Uterus (tissue), 4 donors: Measurements from ENCODE around the gene TSSK2. TPM values are rescaled to one million over a fixed set of nuclear protein-coding genes. Genes with fewer than 3 reads are reported as not detected.

Source experiments
- DNase-seq, 2 donors: peaks; one replicate each; pipeline ENCODE4 v3.0.0-alpha.2; 2019 to 2020
- H3K27ac ChIP-seq, 2 donors: fragments of 200-600 bp; sonication (generic); 1 replicate in 1 of 2; 2 replicates in 1 of 2; pipeline ENCODE4 v1.5.1; 2016 to 2018
- H3K27me3 ChIP-seq, 2 donors: fragments of 200-600 bp; sonication (generic); one replicate each; pipeline ENCODE4 v1.5.1; 2018 to 2019; ENCODE audit warnings: control low read depth in 1 of 2
- H3K36me3 ChIP-seq, 2 donors: fragments of 200-600 bp; sonication (generic); one replicate each; pipeline ENCODE4 v1.5.1; 2019; ENCODE audit warnings: control low read depth in 1 of 2
- H3K4me1 ChIP-seq, 2 donors: fragments of 200-600 bp; sonication (generic); one replicate each; pipeline ENCODE4 v1.5.1; 2018 to 2019; ENCODE audit warnings: control low read depth in 1 of 2
- H3K4me3 ChIP-seq, 2 donors: fragments of 200-600 bp; sonication (generic); 1 replicate in 1 of 2; 2 replicates in 1 of 2; pipeline ENCODE4 v1.5.1; 2018 to 2019; ENCODE audit warnings: mild to moderate bottlenecking in 1 of 2
- H3K9me3 ChIP-seq, 2 donors: fragments of 200-600 bp; sonication (generic); one replicate each; pipeline ENCODE4 v1.5.1; 2019; ENCODE audit warnings: control low read depth in 1 of 2
- POLR2A ChIP-seq, 2 donors: fragments of 450-650 bp; IDR thresholded peaks; one replicate each; pipeline ENCODE4 v1.6.1; 2016; ENCODE audit warnings: antibody characterized with exemption in 2 of 2, mild to moderate bottlenecking in 1 of 2, moderate library complexity in 1 of 2
- intact Hi-C: fragments of 100-400 bp; cut with DNase I; formaldehyde crosslinking; loops from one replicate; pipeline ENCODE4 v1.15.1; 2023; ENCODE audit warnings: low total_unique reads
- total RNA-seq, 4 donors: library from RNA; depleted of rRNA in 3 of 4; stranded (reverse); fragments of >200 nt in 3 of 4; gene quantifications; one replicate each; pipeline versions ENCODE4 v1.1.0 to v1.2.4, GENCODE V29; 2014 to 2023
- TF ChIP-seq, protein P1 (sequence below), 4 experiments: fragments of 200-600 bp in 2 of 4; fragments of 450-650 bp in 2 of 4; sonication (generic) in 2 of 4; IDR thresholded peaks; one replicate each; pipeline ENCODE4 v1.5.1; 2016 to 2019; ENCODE audit warnings: antibody characterized with exemption in 4 of 4, mild to moderate bottlenecking in 2 of 4, moderate library complexity in 1 of 4
- donor health status: DM: yes; HTN: yes; CAD: no.

The TSSK2 gene
- total RNA-seq, 4 donors from 2014 or later, result 0.30 TPM; not detected in 3

DNA sequence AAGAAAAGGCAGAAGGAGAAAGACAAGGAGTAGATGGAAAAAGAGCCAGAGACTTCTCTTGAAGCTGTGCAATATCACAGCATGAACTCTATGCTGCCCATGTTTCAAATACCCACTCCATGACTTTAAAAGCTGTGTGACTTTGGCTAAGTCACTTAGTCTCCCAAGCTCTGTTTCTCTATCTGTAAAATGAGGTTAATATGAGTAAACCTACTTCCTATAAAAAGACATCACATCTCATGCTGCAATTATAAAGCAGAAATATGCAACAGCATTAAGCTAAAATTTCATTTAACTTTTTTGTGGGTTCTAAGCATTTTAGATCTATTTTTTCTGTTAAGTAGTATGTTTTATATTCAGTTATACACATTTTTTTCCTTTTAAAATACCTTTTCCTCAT lies 20.5 kb upstream of the TSSK2 start:
- Histone ChIP-seq H3K9me3 (no peaks in the 10 kb centered on the region), H3K4me1 (peaks cover 0 to 12% of the 10 kb centered on the region in 2 donors), H3K27me3 (no peaks in the 10 kb centered on the region), H3K36me3 (no peaks in the 10 kb centered on the region), H3K27ac (no peak overlapping the region), H3K4me3 (no peak overlapping the region)
- intact Hi-C loops, result no loop called here
- TF ChIP-seq, protein P1, sequence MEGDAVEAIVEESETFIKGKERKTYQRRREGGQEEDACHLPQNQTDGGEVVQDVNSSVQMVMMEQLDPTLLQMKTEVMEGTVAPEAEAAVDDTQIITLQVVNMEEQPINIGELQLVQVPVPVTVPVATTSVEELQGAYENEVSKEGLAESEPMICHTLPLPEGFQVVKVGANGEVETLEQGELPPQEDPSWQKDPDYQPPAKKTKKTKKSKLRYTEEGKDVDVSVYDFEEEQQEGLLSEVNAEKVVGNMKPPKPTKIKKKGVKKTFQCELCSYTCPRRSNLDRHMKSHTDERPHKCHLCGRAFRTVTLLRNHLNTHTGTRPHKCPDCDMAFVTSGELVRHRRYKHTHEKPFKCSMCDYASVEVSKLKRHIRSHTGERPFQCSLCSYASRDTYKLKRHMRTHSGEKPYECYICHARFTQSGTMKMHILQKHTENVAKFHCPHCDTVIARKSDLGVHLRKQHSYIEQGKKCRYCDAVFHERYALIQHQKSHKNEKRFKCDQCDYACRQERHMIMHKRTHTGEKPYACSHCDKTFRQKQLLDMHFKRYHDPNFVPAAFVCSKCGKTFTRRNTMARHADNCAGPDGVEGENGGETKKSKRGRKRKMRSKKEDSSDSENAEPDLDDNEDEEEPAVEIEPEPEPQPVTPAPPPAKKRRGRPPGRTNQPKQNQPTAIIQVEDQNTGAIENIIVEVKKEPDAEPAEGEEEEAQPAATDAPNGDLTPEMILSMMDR (IDR thresholded peaks at IDR 0.05), result no peak
- TF ChIP-seq POLR2A (IDR thresholded peaks at IDR 0.05), result no peak
- no peak for DNase-seq

DNA sequence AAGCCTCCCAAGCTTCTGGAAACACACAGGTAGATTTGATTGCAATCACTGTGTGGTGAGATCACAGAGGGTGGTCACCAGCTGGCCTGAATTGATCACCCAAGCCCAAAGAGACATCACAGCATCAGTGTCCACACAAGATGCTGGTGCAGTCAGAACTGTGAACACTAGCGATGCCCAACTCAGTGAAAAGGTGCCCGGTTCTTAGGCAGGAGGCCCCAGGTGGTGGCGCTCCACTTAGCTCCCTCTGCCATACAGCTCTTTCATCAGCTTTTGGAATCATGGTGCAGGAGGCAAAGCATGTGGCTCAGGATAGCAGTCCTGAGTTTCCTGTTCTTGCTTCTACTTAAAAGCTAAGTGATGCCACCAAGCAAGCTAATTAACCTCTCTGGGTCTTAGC lies 20.0 kb upstream of the TSSK2 start:
- intact Hi-C loops, result no loop called here
- no peaks in the 10 kb centered on the region for H3K36me3 ChIP-seq
- no peaks in the 10 kb centered on the region for H3K27me3 ChIP-seq
- H3K4me3 ChIP-seq, result no peak overlapping the region
- DNase-seq, result no peak
- no peaks in the 10 kb centered on the region for H3K9me3 ChIP-seq
- TF ChIP-seq, protein P1 (IDR thresholded peaks at IDR 0.05), result no peak
- no peak for TF ChIP-seq POLR2A (IDR thresholded peaks at IDR 0.05)
- H3K4me1 ChIP-seq, result peaks cover 0 to 12% of the 10 kb centered on the region in 2 donors
- no peak overlapping the region for H3K27ac ChIP-seq

DNA sequence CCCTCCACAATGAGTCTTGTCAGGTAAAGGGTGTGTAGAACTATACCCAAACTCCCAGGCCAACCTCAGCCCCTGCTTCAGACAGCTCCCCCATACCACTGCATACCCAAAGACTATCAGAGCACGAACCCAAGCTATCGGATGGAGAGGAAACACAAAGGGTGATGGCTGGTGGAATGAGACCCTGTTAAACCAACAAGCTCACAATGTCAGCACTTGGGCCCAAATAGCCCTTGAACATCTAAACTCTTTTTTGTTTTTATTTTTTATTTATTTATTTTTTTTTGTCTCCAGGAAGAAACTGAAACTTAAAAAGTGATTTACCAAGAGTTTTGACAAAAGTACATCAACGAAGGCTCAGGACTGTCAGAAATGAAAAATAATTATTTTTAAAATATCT lies 19.5 kb upstream of the TSSK2 start:
- Histone ChIP-seq H3K27me3 (no peaks in the 10 kb centered on the region), H3K4me1 (peaks cover 0 to 15% of the 10 kb centered on the region in 2 donors), H3K9me3 (no peaks in the 10 kb centered on the region), H3K36me3 (no peaks in the 10 kb centered on the region), H3K4me3 (no peak overlapping the region), H3K27ac (no peak overlapping the region)
- intact Hi-C loops, result no loop called here
- DNase-seq, result no peak
- TF ChIP-seq POLR2A (IDR thresholded peaks at IDR 0.05), result no peak
- TF ChIP-seq, protein P1 (IDR thresholded peaks at IDR 0.05), result no peak

DNA sequence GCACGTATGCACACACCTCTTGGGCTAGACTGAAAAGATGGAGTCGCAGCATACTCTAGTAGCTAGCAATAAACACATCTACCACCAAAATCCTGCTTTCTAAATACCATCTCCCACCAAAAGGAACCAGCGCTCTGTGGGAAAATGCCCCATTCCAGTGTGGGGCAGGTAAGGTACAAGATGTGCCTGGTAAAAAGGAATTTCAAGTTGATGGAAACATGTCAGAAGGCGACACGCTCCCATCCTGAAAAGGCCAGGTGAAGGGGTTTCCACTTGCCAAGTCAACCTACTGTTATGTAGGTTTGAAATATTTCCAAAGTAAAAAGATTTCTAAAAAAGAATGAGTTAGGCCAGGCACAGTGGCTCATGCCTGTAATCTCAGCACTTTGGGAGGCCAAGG lies 17.7 kb upstream of the TSSK2 start:
- H3K27ac ChIP-seq, result no peak overlapping the region
- H3K4me3 ChIP-seq, result no peak overlapping the region
- no peaks in the 10 kb centered on the region for H3K9me3 ChIP-seq
- no peaks in the 10 kb centered on the region for H3K36me3 ChIP-seq
- TF ChIP-seq, protein P1 (IDR thresholded peaks at IDR 0.05), result no peak
- no peak for TF ChIP-seq POLR2A (IDR thresholded peaks at IDR 0.05)
- intact Hi-C loops, result no loop called here
- no peaks in the 10 kb centered on the region for H3K27me3 ChIP-seq
- DNase-seq, result no peak
- H3K4me1 ChIP-seq, result peaks cover 0 to 12% of the 10 kb centered on the region in 2 donors

DNA sequence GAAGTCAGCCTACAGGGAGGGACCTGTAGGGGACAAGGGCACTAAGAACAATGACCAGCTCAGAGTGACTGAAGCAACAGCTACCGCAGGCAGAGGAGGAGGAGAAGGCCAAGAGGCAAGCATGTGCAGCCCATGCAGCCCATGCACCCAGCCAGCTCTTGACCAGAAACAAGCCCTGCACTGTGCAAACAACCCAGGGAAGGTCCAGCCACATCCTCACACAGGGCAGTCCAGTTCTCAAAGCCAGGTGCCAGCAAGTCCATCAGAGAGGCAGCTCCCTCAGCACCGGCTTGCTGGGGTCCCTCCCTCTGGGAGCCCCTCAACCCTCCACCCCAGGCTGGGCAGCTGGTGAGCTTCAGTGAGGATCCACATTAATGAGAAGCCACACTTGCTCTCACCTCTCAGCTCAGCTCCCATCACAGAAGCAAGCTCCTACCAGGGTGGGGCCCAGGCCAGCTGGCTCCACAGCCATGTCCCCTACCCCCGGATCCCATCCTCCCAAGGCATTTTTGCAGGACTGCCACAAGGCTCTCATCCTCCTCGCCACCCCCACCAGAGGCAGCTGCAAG lies 16.0 kb upstream of the TSSK2 start:
- H3K9me3 ChIP-seq, result no peaks in the 10 kb centered on the region
- no peaks in the 10 kb centered on the region for H3K27me3 ChIP-seq
- peaks cover 0 to 26% of the 10 kb centered on the region in 2 donors for H3K4me1 ChIP-seq
- H3K4me3 ChIP-seq, result no peak overlapping the region
- intact Hi-C loops, result no loop called here
- no peak overlapping the region for H3K27ac ChIP-seq
- no peaks in the 10 kb centered on the region for H3K36me3 ChIP-seq
- TF ChIP-seq POLR2A (IDR thresholded peaks at IDR 0.05), result no peak
- TF ChIP-seq, protein P1 (IDR thresholded peaks at IDR 0.05), result no peak
- no peak for DNase-seq
